Measurements from ENCODE around the gene GBA2.

Gene GBA2

DNA sequence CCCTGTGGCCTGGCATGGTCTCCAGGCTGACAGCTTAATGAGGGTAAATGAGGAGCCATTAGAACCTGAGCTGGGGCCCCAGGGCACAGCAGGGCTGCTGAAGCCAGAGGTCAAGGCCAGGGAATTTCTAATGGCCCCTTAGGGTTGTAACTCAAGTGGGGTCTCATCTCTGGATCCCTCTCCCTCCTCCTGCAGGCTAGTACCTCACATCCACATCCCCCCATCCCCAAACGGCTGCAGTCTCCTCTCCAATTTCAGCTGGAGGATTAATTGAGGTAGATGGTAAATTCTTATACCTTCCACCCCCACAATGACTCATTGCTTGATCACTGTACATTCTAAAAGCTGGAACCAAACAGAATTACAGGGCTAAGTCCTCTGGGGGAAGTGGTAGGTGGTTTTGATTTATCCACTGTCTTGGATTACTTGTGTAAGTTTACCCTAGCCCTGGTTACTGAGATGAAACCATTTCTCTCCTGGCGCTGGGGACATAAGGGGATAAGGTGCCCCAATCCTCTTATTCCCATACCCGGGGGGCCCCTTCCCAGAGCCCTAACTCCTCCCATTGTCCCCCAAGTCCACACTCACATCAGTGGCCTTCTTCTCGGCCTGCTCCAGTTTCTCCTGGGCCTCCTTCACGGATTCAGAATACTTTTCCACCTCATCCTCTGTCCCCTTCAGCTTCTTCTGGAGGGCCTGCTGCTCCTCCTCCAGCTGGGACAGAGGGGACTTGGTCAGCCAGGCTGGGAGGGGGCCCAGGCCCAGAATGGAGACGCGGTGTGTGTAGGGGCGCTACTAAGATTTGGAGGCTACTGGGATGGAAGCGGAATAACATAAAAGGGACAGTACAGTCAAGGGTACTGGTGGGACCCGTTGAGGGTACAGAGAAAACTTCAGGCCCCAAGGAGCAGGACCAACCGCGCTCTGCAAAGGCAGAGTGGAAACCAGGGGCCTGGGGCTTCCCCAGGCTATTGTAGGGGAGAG, 60.2 kb downstream of the GBA2 start:
- DNase-seq, result no peak

DNA sequence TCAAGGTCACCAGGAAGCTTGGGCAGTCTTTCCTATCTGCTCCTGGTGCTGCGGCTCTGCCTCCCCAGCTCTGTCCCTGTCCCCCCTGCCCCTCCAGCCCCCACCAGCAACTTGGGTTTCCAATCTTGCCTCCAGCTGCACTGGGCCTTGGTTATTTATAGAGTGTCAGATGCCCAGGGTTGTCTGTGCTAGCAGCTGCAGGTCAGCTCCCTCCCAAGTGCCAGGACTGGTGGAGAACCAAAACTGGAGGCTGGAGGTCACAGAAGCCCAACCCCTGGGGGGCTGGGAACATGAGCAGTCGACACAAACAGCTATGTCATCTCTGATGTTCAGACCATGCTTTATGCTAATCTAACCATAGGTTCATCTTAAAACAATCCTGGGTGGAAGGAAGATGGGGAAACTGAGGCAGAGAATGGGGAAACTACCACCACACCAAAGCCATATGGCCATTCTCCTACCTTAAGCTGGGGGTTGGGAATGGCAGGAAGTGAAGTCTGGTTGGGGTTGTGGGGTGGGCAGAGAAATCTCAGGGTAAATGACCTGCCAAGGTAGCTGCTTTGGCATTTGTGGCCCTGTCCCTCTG, 61.0 kb downstream of the GBA2 start:
- DNase-seq, result no peak

DNA sequence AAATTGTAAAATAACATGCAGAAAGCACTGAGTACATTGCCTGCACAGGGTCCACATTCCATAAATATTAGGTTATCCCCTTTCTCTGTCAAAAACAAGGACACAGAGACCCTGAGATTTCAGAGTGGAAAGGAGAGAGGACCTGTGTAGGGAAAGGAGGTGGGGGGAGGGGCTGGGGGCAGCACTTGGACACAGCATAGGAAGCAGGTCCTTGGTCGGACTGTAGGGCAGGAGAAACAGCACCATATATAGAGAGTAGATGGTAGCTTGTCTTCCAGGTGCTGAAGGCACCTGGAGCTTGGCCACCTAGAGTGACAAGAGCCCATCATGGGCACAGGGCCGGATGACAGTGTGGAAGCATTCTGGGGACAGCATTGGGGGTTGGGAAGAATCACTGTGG, 61.7 kb downstream of the GBA2 start:
- no peak for DNase-seq
